GM18519 (cell line): ENCODE data around the gene ZNF263.

Experiments
- ATAC-seq: cut with Tn5 transposase; IDR thresholded peaks from one replicate; pipeline ENCODE4 v1.9.1; 2021; ENCODE audit warnings: mild to moderate bottlenecking, moderate library complexity; ENCODE audit not compliant: unreplicated experiment, low FRiP score

Gene ZNF263

GRCh38 chr16:3282730-3283542 is at the start of gene ZNF263:
Gene ZNF263, plus strand, starts transcription at chr16:3283491. Its CDS starts 328 bp downstream, at chr16:3283819.
- peak; percentile 57 for ATAC-seq

DNA sequence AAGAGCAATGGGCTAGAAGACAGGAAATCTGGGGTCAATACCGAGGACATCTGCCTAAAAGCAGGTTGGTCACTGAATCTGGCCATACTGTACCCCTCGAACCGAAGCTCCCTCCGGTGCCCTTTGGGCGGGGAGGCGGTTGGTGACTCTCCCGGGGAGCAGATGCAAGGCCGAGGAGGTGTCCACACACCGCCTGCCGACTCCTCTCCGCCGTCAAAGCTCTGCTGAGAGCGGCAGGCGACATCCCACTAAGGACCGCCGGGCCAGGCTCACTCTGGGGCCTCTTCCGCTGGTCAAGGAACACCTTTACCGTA is 48.8 kb upstream of the ZNF263 start:
- ATAC-seq: peak; percentile 3

DNA sequence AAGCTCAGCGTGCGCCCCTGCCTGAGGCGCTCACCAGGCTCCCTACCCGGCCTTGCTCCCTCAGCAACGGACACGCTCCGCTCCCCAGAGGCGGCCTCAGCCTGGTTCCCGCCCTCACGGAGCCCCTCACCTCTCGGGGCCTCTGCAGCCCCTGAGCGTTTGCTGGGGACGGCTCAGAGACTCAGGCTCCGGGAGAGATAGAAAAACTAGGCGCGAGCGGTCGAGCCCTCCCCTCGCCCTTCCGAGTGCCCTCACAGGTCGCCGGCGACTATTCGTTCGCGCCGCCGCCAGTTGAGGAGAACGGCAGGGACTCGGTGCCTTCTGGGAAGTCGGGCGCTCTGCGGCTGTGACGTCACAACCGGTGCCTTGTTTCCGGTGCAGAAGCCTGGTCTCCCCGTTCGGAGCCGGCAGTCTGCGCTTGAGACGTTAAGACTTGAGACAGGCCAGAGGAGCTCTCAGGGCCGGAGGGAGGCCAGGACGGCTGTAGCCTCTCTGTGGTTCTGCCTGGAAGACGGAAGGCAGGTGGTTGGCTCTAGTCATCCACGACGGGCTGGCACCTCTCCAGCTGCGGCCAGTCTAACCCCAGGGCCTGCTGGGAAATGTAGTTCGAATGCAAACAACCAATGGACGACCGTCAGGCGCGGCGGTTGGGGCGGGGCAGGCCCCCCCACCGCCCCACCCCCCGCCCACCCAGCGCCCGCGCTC is 48.3 kb upstream of the ZNF263 start, which contains the start of gene ZNF200:
Gene ZNF200 (minus strand): TSS at position 302 of the 705 bp plus-strand sequence. CDS start 1,403 bp downstream, outside the sequence.
- peak; percentile 78 for ATAC-seq

DNA sequence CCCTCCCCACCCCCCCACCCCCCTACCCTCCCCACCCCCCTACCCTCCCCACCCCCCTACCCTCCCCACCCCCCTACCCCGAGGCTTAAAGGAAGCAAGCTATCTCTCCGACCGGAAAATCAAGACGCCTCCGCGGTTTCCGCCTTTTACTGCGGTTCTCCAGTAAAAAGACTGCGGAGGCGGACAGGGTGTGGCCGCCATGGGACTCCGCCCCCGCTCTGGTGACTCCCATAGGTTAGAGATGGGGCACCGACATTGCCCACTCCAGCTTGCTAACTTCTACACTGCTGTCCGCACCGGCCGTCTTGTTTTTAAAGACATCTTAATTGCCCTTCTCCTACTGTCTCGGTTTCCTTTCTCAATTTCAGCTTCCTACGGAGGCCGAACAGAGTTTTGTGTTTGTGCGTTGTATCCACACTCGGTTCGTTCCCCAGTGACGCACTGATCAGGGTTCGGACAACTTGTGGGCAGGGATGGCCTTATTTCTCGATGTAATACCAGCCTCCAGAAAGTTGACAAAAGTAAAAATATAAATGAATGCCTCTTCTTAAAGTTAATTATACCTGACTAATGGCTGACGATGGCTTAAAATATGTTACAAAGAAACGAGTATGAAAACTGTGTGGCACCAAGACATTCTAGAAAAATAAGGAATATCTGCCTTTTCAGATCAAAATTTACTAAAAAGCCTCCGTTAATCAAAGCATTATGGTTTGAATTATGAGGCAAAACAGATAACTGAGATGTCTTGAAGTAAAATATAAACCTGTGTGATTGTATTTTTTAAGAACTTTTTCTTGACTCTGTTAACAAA is 47.2 kb upstream of the ZNF263 start:
- ATAC-seq: no peak

GRCh38 chr16:3241761-3242160 is 41.5 kb upstream of the ZNF263 start:
- ATAC-seq: no peak

DNA sequence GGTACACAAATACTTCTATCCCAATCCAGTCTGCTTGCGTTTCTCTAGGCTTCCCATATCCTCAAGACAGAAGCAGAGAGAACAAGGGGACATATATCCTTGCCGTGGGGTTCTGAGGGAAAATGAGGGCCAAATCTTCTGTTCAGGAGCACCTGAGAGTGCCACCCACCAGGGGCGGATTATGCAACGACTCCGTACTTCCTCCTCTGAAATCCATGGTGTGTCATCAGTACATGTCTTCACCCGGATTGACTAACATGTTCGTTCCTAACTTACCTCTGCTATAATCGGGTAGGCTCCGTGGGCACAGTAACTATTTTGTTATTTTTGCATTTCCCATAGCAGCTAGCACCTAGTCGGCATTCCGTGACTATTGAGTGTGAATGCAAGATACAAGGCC is 40.6 kb upstream of the ZNF263 start:
- ATAC-seq: no peak

GRCh38 chr16:3243882-3244281 is 39.4 kb upstream of the ZNF263 start:
- ATAC-seq: no peak

DNA sequence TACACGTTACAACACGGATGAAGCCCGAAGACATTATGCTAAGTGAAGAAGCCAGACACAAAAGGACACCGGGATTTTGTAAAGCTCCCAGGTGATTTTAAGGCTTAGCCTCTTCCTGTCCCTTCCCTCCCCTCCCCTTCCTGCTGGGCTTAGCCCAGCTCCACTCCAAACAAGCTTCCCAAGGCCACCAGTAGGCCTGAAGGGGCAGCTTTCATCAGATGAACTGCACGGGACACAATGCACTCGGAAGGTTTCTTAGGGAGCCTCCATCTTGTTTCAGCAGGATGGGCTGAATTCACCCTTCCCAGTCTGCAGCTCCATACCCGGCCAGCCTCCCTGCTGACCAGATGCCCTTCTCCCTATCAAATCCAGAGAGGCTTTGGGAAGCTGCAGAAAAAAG is 37.3 kb upstream of the ZNF263 start:
- no peak for ATAC-seq

GRCh38 chr16:3246876-3247275 is 36.4 kb upstream of the ZNF263 start:
- ATAC-seq: no peak

- ATAC-seq: no peak
These were observed 34.7 kb upstream of the ZNF263 start for GRCh38 chr16:3248596-3248995.

- ATAC-seq: no peak
These were observed 34.3 kb upstream of the ZNF263 start for GRCh38 chr16:3249020-3249419.

- ATAC-seq: no peak
These were observed 33.8 kb upstream of the ZNF263 start for GRCh38 chr16:3249451-3249850.

DNA sequence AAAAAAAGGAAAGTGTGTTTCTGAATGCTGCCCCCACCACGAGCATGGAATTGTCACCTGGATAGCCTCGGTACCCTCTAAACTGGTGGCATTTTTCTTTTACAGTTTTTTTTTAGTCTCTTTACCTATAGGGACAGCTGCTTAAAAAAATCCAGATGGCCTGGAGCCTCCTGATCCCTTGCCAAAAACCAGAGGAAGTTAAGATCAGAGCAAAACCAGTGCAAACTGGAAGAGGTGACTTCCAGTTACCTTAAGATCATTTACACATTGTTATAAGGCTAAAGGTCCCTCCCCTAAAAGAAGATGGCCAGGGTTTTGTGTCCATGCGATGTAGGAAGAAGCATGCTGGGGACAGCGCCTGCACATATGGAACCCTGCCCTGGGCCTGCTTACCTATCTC is 30.3 kb upstream of the ZNF263 start:
- no peak for ATAC-seq

DNA sequence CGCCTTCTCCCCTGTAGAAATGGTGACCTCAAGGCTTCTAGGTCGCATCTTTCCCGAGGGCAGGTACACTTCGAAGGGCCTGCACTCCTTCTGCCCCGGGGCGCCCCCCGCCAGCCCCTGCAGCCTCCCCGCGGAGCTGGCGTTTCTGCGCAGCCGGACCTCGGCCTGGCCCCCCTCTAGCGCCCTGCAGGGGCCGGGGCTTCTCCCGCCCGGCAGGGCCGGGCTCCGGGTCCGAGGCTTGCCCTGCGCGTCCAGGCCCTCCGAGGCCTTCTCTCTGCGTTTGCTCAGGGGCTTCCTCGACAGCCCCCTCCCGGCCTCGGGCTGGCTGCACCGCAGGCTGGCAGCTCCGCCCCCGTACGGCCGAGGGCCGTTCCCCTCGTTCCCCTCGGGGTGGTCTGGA is 29.0 kb upstream of the ZNF263 start:
- ATAC-seq: no peak

- ATAC-seq: no peak
These were observed 27.0 kb upstream of the ZNF263 start, which contains the start of gene MEFV for GRCh38 chr16:3256146-3256865. Gene MEFV, minus strand, starts transcription at chr16:3256633. Its CDS starts 46 bp downstream, at chr16:3256587.

DNA sequence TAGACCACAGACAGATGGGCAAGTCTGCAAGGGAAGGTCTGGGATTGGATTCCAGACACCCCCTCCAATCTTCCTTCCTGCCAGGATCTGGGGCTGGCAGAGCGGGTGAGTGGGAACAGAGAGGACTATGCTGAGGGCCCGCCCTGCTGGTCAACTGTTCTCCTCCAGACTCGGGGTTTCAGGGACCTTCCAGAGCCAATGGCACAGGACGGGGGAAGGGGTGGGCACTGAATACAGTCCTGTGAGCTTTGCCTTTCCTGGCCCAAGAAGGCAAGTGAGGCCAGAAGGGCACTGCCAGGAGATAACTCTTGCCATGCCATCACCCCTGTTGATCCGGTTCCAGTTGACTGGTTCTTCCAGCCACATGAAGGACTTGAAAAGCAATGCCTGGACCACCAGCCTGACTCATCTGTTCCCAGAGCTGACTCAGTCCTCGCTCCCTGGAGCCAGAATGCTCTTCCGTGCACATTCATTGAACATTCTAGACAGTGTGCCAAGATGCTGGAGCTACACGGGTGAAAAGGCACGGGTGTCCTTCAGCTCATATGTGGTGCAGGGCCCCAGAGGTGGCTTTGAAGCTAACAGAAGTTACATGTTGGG is 26.3 kb upstream of the ZNF263 start:
- no peak for ATAC-seq

DNA sequence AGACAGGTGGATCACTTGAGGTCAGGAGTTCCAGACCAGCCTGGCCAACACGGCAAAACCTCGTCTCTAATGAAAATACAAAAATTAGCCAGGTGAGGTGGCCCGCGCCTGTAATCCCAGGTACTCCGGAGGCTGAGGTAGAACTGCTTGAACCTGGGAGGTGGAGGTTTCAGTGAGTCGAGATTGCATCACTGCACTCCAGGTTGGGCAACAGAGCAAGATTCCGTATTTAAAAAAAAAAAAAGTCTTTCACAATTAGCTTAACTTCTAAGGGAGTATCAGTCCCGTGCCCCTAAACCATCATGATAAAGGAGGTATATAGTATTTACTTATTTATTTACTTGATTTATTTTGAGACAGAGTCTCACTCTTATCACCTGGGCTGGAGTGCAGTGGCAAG is 23.5 kb upstream of the ZNF263 start:
- ATAC-seq: no peak

GRCh38 chr16:3262517-3262916 is 20.8 kb upstream of the ZNF263 start:
- no peak for ATAC-seq

DNA sequence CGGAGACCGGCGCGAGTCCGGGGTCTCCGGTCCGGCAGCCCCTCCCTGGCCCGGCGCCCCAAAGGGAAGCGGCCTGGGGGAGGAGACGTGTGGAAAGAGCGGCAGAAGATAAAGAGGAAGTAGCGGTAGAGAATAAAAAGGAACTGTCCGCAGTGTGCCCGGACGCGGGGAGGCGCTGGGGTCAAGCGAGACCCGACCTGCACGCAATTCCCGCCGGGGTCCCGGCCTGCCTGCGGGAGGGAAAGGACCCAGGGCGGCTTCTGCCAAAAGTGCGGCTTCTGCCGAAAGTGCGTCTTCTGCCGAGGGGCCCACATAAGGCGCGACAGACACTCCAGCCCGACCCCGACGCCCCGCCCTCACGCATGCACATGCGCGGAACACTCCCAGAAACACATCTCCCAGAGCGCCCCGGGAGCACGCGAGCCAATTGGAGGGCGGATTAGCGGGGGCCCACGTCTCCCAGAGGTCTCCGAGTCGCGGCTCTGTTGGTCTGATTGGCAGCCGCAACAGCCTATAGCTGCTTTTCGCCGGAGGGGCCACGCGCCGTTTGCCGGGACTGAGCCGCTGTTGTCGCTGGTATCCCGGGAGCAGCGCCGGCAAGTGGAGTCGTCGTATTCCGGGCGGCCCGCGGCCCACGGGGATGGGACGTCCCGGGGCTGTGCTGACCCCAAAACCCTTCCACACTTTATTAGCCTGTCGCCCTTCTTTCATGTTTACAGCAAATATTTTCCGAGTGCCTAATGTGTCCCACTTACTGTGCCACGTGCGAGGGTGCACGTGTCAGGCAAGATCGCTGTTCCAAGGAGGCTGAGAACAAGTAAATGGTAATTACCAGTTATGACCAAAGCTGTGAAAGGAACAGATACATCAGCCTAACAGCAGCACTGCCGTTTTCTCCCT is 18.9 kb upstream of the ZNF263 start:
- ATAC-seq: peak; percentile 49
